NCI-H146 treated with DMSO at 0.1 percent for 48 hours (cell line): ENCODE results near the gene FASLG.
"Not testable (repeated sequence)": the region's sequence is repeated elsewhere in the genome, so short reads cannot be mapped to it uniquely, and the experiment has no call there.

Experiments
- DNase-seq: peaks from one replicate; lab custom pipeline; 2025; ENCODE audit not compliant: unreplicated experiment; lab: John Stamatoyannopoulos, UW

Gene FASLG

DNA sequence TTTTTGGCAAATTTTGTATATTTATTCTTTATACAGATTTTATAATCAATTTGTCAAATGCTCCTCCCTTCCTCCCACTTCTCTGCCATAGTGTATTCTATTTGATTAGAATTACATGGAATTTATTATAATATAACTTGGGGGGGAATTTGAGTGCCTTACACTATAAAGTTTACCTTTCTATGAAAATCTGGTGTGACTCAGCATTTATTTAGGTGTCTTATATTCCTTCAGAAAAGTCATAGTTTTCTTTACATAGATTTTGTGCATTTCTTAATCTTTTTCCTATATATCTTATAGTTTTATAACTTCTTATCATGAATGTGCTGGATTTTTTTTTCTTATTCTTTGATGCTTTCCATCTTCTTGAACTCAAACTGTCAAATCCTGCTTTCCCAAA is 21.3 kb downstream of the FASLG start:
- DNase-seq = no peak

GRCh38 chr1:172680733-172681275 is 21.9 kb downstream of the FASLG start:
- no peak for DNase-seq

GRCh38 chr1:172682812-172683211 is 23.9 kb downstream of the FASLG start:
- no peak for DNase-seq

DNA sequence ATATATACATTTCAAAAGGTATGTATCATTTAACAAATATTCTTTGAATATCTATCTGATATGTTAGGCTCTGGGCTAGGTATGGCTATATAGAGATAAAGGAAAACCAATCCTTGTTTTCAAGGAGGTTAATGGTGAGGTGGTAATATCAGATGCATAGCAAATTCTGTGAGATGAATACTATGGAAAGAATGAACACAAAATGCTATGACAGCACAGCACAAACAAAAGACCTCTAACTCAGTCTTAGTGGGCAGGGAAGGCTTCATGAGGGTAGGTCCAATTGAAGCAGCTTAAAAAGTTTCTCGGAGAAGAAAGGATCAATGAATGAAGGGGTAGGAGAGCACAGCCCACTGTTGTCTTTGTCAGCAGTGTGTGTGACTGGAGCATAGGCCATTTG is 27.2 kb downstream of the FASLG start:
- DNase-seq = no peak

DNA sequence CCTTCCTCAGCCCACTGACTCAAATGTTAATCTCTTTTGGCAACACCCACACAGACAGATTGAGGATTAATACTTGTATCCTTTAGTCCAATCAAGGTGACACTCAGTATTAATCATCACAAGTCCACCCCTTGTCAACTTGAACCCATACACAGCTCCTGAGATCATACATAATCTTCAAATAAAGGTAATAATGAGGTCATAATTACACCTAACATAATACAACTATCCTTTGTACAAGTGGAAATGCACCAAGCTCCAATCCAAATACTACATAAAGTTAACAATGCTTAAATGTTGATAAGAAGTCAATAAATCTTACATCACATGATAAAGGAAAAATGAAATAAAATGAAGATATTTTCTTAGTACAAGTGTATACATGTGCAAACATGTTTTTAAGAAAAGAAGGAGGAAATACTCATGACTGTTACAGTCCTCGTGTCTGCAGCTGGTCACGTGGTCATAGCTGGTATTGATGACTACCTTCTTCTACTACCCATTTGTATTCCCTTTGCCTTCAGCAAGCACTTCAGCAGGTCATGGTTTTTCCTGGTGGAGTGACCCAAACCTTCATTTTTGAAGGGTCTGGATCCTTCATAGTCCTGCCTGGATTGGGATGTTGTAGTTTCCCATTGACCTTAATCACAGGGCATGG is 29.7 kb downstream of the FASLG start:
- DNase-seq = not testable (repeated sequence)

DNA sequence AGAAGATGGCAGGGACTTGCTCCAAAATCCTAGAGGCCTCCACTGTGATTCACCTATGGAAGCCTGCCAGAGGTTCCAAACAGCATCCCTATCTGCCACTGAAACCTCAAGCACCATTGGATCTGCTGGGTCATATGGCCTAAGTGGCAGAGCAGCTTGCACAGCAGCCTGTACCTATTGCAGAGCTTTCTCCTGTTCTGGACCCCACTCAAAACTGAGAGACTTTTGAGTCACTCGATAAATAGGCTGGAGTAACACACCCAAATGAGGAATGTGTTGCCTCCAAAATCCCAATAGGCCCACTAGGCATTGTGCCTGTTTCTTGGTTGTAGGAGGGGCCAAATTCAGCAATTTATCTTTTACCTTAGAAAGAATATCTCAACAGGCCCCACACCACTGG is 32.0 kb downstream of the FASLG start:
- not testable (repeated sequence) for DNase-seq

DNA sequence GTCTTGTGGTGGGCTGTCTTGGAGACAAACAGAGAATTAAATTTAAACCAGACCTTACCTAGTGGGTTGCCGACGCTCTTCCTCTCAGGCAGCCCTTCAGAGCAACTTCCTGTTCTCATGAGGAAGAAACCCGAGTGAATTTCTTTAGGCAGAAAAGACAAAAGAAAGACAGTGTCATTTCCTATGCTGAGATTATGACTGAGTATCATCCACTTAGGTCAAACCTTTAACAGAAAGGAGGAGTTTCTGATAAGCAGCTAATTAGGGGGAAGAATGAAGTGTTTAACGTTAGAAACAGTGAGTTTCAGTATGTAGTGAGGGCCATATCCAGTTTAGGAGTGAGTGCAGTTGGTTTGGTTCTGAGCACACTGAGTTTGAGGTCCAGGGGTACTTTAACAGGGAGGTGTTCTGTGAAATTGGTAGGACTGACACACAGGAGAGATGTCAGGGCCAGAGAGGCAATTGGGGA is 38.7 kb downstream of the FASLG start:
- DNase-seq = no peak

GRCh38 chr1:172698224-172698623 is 39.3 kb downstream of the FASLG start:
- no peak for DNase-seq

DNA sequence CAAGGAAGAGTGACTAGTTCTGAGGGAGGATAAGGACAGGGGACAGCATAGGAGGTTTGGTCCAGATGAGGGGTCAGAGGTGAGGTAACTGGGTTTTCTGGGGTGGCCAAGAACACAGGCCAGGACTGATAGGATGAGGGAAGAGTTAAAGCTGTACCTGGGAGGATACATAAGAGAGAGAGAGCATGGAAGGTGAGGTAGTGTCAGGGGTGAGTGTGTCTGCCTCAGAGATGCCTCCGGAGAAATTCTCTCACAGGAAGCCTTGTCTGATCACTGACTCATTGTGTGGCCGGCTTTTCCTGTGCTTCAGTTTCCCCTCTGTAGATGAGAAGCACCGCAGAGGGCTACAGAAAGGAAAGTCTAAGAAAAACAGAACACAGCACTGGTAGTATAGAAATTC is 40.2 kb downstream of the FASLG start:
- DNase-seq = no peak

DNA sequence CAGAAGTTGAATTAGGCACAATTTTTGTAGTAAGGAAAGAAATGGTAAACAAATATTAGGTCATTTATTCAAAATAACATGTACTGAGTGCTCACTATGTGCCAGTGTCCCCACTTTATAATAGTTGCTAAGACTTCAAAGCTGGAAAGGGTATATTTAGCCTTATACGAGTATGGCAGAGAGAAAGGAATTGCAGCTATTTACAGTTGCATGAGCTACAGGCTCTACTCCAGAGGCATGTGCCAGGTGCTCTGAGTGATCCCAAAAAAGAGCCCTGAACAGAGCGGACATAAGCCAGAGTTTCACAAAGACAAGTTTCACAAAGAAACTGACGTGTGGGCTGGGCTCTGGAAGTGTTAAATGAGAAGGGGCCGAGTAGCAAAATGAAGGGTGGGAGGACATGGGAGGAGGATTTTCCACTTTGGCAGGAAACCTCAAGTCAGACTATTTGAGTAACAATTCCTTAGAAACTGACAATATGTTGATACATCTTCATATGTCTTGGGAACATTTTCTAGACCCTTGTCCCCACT is 40.9 kb downstream of the FASLG start:
- DNase-seq = no peak

DNA sequence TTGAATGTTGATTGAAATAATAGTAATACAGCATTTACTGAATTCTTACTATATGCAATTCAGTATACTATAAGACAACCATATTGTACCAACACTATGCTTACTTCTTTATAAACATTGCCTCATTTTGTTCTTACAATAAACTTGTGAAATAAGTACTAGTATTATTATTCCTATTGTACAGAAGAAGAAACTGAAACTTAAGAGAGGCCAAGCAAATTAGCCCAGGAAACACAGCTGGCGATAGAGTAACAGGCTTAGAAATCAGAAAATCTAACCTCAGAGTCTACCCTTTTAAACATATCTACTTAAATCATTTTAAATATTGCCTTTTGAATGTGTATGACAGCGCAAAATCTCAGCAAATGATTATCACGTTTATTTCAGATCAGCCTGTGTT is 41.7 kb downstream of the FASLG start:
- DNase-seq = no peak

- DNase-seq = no peak
Measured at GRCh38 chr1:172704001-172704400, 45.1 kb downstream of the FASLG start.

DNA sequence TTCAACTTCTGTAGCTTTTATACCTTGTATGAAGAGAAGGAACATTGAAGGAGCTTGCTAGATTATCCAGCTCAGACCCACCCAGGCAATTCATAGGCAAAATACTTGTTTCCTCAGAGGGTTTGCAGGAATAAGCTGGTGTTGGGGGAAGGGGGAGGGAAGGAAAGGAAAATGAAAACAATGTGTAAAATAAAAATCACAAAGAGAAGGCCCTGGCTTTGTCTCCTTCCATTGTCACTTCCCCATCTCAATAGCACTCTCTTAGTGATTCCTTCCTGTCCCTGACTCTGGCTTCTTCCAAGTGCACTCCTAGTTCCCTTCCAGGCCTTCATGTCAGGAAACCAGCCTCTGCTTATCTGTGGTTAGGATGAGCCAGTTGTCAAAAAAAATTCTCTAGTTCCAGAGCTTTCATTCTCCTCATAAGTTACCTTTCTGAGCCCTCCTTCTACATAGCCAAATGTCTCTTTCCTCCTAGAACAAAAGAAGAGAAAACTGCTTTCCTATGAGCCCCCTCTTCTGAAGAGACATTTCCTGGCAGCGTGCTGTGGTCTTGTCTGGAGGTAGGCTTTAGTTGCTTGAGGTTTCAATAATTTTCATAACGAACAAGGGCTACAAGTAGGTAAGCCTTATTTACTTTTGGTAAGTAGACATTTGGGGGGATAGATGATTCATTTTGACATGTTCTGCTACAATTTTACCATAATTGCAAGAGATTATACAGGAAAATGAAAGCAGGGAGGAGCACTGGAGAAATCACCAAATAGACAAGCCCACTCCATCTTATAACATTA is 45.7 kb downstream of the FASLG start:
- no peak for DNase-seq

DNA sequence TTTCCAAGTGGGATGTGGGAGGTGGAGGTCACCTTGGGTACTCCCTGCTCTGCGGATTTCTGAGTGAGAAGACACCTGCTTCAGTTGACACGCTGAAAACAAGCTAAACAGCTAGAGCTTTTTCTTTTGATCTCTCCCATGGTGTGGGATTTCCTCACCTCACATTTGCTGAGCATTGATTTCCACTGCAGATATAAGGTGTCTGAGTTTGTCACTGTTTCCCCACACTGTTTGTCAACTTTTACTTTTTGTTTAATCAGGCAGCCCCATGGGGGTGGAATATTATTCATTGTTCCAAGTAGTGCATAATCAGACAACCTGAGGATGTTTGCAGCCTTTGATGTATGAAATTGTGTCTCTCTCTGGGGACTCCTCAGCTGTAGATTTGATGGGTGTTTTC is 49.5 kb downstream of the FASLG start:
- no peak for DNase-seq

GRCh38 chr1:172711558-172711957 is 52.7 kb downstream of the FASLG start:
- DNase-seq = no peak

- no peak for DNase-seq
Measured at GRCh38 chr1:172713466-172713865, 54.6 kb downstream of the FASLG start.
